ENCODE results near the gene ENSA. TPM values are rescaled to one million over a fixed set of nuclear protein-coding genes. Genes with fewer than 3 reads are reported as not detected.

The ENSA gene
- total RNA-seq = 62.3 and 63.0 TPM in 2 replicates

GRCh38 chr1:150629115-150629928 is at the start of gene ENSA:
Gene ENSA, minus strand, starts transcription at chr1:150629612. Its CDS starts 142 bp downstream, at chr1:150629470.

GRCh38 chr1:150579110-150579944 is 50.1 kb downstream of the ENSA start, which contains the start of gene MCL1:
Gene MCL1, minus strand, starts transcription at chr1:150579610. Its CDS starts 80 bp downstream, at chr1:150579530.

Small RNA genes within 50 kb of the gene (small RNA-seq; reads per million reads assigned to genes)
- gene RF00015 = not detected
- gene RF00561 = not detected

Other genes with a start within 250 kb of the ENSA start
- gene TARS2, start 142.2 kb downstream of the ENSA start, total RNA-seq = 11.2 and 14.8 TPM in 2 replicates
- gene ECM1, start 121.5 kb downstream of the ENSA start, total RNA-seq = 72.5 and 87.1 TPM in 2 replicates
- not detected in 2 replicates for gene FALEC, start 113.9 kb downstream of the ENSA start, total RNA-seq
- gene ADAMTSL4, start 80.2 kb downstream of the ENSA start, total RNA-seq = 12.3 and 15.7 TPM in 2 replicates
- 173 and 207 TPM in 2 replicates for gene MCL1, start 50.0 kb downstream of the ENSA start, total RNA-seq
- 13.0 and 14.7 TPM in 2 replicates for gene GOLPH3L, start 67.5 kb upstream of the ENSA start, total RNA-seq
- gene HORMAD1, start 91.3 kb upstream of the ENSA start, total RNA-seq = 0.16 TPM in 1 of 2 replicates, not detected in the other
- 4.7 and 9.4 TPM in 2 replicates for gene CTSS, start 136.2 kb upstream of the ENSA start, total RNA-seq
- gene CTSK, start 178.6 kb upstream of the ENSA start, total RNA-seq = 383 and 515 TPM in 2 replicates
- gene ARNT, start 247.0 kb upstream of the ENSA start, total RNA-seq = 50.8 and 68.0 TPM in 2 replicates

Measured in hair follicle dermal papilla cell (primary cell).